PFSK-1 (cell line): Measurements from ENCODE around the gene RPP21.

Source experiments
- FOXP2 ChIP-seq: optimal IDR thresholded peaks from 2 replicates; pipeline ENCODE3; 2011; ENCODE audit warnings: borderline replicate concordance, control low read depth, inconsistent platforms; ENCODE audit not compliant: insufficient read depth; ENCODE audit errors: extremely low read length, extremely low read depth
- POLR2AphosphoS5 ChIP-seq: IDR thresholded peaks from 2 replicates; pipeline ENCODE4 v1.6.1; 2012; ENCODE audit warnings: low read depth, mild to moderate bottlenecking, control low read depth, low read length, moderate library complexity
- SIN3A ChIP-seq: IDR thresholded peaks from 2 replicates; pipeline ENCODE4 v1.6.1; 2012; ENCODE audit warnings: mild to moderate bottlenecking, low read length, moderate library complexity, borderline replicate concordance; ENCODE audit not compliant: insufficient read depth
- TAF1 ChIP-seq: IDR thresholded peaks from 2 replicates; pipeline ENCODE4 v1.6.1; 2012; ENCODE audit warnings: low read length, control low read depth, borderline replicate concordance; ENCODE audit not compliant: insufficient read depth
- TF ChIP-seq, protein P1 (sequence below), 2 experiments: IDR thresholded peaks; 2 replicates each; pipeline versions ENCODE4 v1.6.1 to v1.8.0; 2011 to 2012; ENCODE audit warnings: low read depth in 2 of 2, low read length in 2 of 2, control low read depth in 1 of 2, inconsistent platforms in 1 of 2, mild to moderate bottlenecking in 1 of 2, moderate library complexity in 1 of 2; ENCODE audit not compliant: insufficient read depth in 1 of 2

The RPP21 gene

GRCh38 chr6:30394139-30394538 is 49.2 kb downstream of the RPP21 start:
- TF ChIP-seq FOXP2 (no peak), POLR2AphosphoS5 (no peak), TAF1 (no peak), SIN3A (no peak)
- TF ChIP-seq, protein P1, sequence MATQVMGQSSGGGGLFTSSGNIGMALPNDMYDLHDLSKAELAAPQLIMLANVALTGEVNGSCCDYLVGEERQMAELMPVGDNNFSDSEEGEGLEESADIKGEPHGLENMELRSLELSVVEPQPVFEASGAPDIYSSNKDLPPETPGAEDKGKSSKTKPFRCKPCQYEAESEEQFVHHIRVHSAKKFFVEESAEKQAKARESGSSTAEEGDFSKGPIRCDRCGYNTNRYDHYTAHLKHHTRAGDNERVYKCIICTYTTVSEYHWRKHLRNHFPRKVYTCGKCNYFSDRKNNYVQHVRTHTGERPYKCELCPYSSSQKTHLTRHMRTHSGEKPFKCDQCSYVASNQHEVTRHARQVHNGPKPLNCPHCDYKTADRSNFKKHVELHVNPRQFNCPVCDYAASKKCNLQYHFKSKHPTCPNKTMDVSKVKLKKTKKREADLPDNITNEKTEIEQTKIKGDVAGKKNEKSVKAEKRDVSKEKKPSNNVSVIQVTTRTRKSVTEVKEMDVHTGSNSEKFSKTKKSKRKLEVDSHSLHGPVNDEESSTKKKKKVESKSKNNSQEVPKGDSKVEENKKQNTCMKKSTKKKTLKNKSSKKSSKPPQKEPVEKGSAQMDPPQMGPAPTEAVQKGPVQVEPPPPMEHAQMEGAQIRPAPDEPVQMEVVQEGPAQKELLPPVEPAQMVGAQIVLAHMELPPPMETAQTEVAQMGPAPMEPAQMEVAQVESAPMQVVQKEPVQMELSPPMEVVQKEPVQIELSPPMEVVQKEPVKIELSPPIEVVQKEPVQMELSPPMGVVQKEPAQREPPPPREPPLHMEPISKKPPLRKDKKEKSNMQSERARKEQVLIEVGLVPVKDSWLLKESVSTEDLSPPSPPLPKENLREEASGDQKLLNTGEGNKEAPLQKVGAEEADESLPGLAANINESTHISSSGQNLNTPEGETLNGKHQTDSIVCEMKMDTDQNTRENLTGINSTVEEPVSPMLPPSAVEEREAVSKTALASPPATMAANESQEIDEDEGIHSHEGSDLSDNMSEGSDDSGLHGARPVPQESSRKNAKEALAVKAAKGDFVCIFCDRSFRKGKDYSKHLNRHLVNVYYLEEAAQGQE (IDR thresholded peaks at IDR 0.05; ENCODE audit: insufficient read depth in 1 of 2, low read depth in 2 of 2, low read length in 2 of 2) = no peak
